ENCODE data around the gene ZBTB3.
"Not testable (repeated sequence)": the region's sequence is repeated elsewhere in the genome, so short reads cannot be mapped to it uniquely, and the experiment has no call there.

Gene ZBTB3

GRCh38 chr11:62760867-62761227, 6.9 kb upstream of the ZBTB3 start:
- DNase-seq (ENCODE audit: low read depth, low spot score): not testable (repeated sequence)
- H3K27ac ChIP-seq: peak overlapping the region; percentile 56

DNA sequence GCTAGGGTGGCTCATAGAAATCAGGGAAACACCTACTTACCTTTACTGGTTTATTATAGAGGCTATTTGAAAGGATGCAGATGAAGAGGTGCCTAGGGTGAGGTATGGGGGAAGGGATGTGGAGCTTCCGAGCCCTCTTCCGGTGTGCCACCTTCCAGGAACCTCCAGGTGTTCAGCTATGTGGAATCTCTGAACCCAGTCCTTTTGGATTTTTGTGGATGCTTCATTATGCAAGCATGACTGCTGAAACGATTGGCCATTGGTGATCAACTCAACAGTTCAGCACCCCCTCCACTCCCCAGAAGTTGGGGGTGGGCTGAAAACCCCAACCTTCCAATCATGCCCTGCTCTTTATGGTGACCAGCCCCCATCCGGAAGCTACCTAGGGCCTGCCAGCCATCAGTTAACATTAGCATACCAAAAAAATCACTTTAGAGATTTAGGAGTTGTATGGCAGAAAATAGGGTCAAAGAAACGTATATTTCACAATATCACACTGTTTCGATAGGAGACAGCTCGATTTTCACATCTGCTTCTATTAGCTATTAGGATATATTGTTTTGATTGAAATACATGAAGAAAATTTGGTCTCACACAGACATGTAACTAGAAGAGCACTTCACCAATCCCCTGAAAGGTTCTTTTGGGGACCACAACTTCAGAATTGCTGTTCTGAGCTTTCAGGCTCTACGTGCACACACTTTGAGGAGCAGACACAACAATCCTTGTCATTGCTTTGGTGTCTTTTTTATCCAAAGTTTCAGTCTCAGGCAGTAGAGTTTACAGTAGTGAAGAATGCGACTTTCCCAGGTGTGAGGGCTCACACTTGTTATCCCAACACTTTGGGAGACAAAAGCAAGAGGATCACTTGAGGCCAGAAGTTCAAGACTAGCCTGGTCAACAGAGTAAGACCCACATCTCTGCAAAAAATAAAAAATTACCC, 4.2 kb upstream of the ZBTB3 start:
- no peak for DNase-seq (ENCODE audit: low read depth, low spot score)

DNA sequence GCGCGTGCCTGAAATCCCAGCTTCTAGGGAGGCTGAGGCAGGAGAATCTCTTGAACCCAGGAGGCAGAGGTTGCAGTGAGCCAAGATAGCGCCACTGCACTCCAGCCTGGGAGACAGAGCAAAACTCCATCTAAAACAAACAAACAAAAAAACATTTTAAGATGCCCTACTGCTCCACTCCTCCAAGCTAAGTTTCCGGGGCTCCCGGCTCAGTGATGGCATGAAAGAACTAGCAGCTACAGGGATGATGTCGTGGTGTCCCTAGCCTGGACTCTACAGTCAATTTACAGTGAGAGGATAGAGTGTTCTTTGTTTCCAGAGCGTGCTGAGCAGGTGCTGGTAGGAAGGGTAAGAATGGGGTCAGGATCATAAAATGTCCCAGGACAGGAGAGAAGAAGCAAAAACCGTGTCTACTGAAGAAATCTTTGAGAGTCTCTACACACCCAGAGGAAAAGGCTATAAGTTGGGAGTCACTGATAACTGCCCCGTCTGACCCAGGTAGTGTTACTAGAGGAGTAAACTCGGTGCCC, 1.2 kb upstream of the ZBTB3 start:
- no peak overlapping the region for H3K27ac ChIP-seq
- no peak for DNase-seq (ENCODE audit: low read depth, low spot score)

More for the DNA sequence above, 4.2 kb upstream of the ZBTB3 start:
- H3K27ac ChIP-seq: no peak overlapping the region

- DNase-seq (ENCODE audit: low read depth, low spot score): no peak
- H3K27ac ChIP-seq: peak overlapping the region; percentile 73
These were observed 795 bp downstream of the ZBTB3 start for GRCh38 chr11:62752994-62753735.

- no peak for DNase-seq (ENCODE audit: low read depth, low spot score)
These were observed 1.7 kb downstream of the ZBTB3 start for GRCh38 chr11:62752177-62752785.

GRCh38 chr11:62749931-62750330, 4.0 kb downstream of the ZBTB3 start:
- not testable (repeated sequence) for DNase-seq (ENCODE audit: low read depth, low spot score); H3K27ac ChIP-seq

More at GRCh38 chr11:62752177-62752785, 1.7 kb downstream of the ZBTB3 start:
- no peak overlapping the region for H3K27ac ChIP-seq

GRCh38 chr11:62747475-62748160, 6.3 kb downstream of the ZBTB3 start:
- H3K27ac ChIP-seq: no peak overlapping the region
- no peak for DNase-seq (ENCODE audit: low read depth, low spot score)

DNA sequence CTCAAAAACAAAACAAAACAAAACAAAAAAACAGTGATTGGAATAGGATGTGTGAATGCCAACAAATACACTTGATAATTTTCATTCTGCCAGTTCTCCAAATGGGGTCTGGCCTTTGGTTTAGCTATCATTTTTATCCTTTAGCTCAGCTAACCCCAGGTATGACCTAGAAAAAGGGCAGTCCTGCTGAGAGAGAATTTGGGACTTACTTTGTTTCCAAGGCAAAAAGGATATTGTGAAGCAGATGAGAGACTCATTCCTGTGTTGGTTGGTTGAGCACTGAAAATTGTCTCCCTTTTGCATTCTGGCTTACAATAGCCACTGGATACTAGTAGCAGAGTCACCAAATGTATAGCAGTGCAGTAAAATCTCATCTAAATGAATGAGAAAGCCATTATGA, 16.8 kb downstream of the ZBTB3 start:
- no peak for DNase-seq (ENCODE audit: low read depth, low spot score)
- no peak overlapping the region for H3K27ac ChIP-seq

DNA sequence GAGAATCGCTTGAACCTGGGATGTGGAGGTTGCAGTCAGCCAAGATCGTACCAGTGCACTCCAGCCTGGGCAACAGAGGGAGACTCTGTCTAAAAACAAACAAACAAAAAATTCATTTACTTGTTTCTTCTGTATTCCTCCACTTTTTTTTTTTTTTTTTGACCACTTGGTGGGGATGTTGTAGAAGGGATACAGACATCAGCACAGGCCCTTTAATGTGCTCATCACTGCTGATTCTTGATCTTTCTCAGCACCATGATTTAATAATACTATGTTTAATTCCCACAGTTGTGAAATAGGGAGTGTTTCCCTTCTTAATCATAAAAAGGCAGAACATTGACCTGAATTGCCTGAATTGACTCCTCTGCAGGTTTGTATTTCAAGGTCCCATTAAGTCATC, 21.1 kb downstream of the ZBTB3 start:
- no peak overlapping the region for H3K27ac ChIP-seq
- no peak for DNase-seq (ENCODE audit: low read depth, low spot score)

GRCh38 chr11:62730076-62730475, 23.9 kb downstream of the ZBTB3 start:
- DNase-seq (ENCODE audit: low read depth, low spot score): not testable (repeated sequence)
- peak overlapping the region; percentile 94 for H3K27ac ChIP-seq

- peak; percentile 36 for DNase-seq (ENCODE audit: low read depth, low spot score)
- H3K27ac ChIP-seq: peak within 1 kb of the TSS; percentile 94
These were observed 25.6 kb downstream of the ZBTB3 start, which contains the start of gene TTC9C for GRCh38 chr11:62728171-62728988. Gene TTC9C, plus strand, starts transcription at chr11:62728486. Its CDS starts 363 bp downstream, at chr11:62728849.

- peak overlapping the region; percentile 94 for H3K27ac ChIP-seq
- DNase-seq (ENCODE audit: low read depth, low spot score): peak; percentile 88
These were observed 26.1 kb downstream of the ZBTB3 start for GRCh38 chr11:62727872-62728170.

GRCh38 chr11:62727165-62727871, 26.6 kb downstream of the ZBTB3 start, which contains the start of gene HNRNPUL2:
Gene HNRNPUL2, minus strand, starts transcription at chr11:62727457. Its CDS starts 301 bp downstream, at chr11:62727156.
- peak; percentile 93 for DNase-seq (ENCODE audit: low read depth, low spot score)
- peak within 1 kb of the TSS; percentile 94 for H3K27ac ChIP-seq

- no peak for DNase-seq (ENCODE audit: low read depth, low spot score)
These were observed 27.1 kb downstream of the ZBTB3 start for GRCh38 chr11:62726915-62727164.

DNA sequence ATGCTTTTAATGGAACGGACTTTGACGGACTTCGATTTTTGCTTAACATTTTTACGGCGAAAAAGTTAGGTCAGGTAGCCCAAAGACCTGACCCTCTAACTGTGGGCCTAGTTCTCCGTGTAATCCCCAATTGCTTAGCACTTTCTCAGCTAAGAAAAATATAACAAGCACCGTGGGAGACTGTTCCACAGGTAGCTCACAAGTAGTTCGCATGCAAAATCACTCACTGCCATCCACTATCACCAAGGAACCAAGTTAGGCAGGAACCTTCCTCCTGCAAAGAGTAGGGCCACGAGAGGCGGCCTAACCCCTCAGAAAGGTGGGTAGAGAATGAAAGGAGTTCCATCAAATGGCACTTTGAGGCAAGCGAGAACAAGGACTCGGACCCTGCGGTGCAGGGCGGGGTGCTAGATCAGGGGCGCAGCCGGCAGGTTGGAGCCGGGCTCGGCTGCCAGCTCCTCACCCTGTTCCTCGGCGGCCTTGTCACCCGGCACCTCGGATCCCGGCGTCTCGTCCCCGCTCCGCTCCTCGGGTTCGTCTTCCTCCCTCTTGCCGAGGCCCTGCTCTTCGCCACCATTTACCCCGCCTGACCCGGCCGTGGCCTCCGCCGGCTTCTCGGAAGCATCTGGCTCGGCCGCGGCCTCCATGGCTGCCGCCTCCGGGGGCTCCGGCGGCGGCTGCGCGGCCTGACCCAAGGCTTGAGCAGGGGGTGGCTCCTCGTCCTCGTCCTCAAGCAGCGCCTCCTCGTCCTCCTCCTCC, 27.6 kb downstream of the ZBTB3 start:
- no peak for DNase-seq (ENCODE audit: low read depth, low spot score)
- peak overlapping the region; percentile 94 for H3K27ac ChIP-seq

More at GRCh38 chr11:62726915-62727164, 27.1 kb downstream of the ZBTB3 start:
- H3K27ac ChIP-seq: peak overlapping the region; percentile 94

GRCh38 chr11:62725646-62726045, 28.3 kb downstream of the ZBTB3 start:
- peak overlapping the region; percentile 94 for H3K27ac ChIP-seq

GRCh38 chr11:62724171-62724570, 29.8 kb downstream of the ZBTB3 start:
- no peak overlapping the region for H3K27ac ChIP-seq
- no peak for DNase-seq (ENCODE audit: low read depth, low spot score)

More at GRCh38 chr11:62725646-62726045, 28.3 kb downstream of the ZBTB3 start:
- DNase-seq (ENCODE audit: low read depth, low spot score): no peak

- no peak for DNase-seq (ENCODE audit: low read depth, low spot score)
- no peak overlapping the region for H3K27ac ChIP-seq
These were observed 32.0 kb downstream of the ZBTB3 start for GRCh38 chr11:62721994-62722393.

All from epithelial cell of prostate (primary cell).